ENCODE measurements around the gene PPM1G.
"Not testable (repeated sequence)": the region's sequence is repeated elsewhere in the genome, so short reads cannot be mapped to it uniquely, and the experiment has no call there.

The PPM1G gene

DNA sequence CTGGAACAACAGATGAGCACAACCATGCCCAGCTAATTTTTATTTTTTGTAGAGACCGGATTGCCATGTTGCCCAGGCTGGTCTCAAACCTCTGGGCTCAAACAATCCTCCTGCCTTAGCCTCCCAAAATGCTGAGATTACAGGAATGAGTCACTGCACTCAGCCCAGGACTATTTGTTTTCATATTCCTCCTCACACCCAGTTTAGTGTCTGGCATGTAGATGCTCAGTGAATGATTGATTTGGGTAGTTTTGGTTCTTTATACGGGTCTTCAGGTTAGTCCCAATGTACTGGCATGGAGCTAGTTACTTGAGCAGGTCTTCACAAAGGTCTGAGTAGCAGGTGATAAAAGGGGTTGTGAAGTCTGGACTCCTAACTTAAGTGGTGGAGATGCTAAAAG is 45.5 kb downstream of the PPM1G start:
- in situ Hi-C loops (cut with HindIII; ENCODE audit: low sequenced_read_pairs) = no loop called here
- H3K4me3 ChIP-seq (ENCODE audit: low read depth, low read length) = no peak overlapping the region
- no peak for DNase-seq (ENCODE audit: low read depth, low spot score)
- TF ChIP-seq, protein P1, sequence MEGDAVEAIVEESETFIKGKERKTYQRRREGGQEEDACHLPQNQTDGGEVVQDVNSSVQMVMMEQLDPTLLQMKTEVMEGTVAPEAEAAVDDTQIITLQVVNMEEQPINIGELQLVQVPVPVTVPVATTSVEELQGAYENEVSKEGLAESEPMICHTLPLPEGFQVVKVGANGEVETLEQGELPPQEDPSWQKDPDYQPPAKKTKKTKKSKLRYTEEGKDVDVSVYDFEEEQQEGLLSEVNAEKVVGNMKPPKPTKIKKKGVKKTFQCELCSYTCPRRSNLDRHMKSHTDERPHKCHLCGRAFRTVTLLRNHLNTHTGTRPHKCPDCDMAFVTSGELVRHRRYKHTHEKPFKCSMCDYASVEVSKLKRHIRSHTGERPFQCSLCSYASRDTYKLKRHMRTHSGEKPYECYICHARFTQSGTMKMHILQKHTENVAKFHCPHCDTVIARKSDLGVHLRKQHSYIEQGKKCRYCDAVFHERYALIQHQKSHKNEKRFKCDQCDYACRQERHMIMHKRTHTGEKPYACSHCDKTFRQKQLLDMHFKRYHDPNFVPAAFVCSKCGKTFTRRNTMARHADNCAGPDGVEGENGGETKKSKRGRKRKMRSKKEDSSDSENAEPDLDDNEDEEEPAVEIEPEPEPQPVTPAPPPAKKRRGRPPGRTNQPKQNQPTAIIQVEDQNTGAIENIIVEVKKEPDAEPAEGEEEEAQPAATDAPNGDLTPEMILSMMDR (IDR thresholded peaks at IDR 0.05; ENCODE audit: low read depth, low read length) = no peak

DNA sequence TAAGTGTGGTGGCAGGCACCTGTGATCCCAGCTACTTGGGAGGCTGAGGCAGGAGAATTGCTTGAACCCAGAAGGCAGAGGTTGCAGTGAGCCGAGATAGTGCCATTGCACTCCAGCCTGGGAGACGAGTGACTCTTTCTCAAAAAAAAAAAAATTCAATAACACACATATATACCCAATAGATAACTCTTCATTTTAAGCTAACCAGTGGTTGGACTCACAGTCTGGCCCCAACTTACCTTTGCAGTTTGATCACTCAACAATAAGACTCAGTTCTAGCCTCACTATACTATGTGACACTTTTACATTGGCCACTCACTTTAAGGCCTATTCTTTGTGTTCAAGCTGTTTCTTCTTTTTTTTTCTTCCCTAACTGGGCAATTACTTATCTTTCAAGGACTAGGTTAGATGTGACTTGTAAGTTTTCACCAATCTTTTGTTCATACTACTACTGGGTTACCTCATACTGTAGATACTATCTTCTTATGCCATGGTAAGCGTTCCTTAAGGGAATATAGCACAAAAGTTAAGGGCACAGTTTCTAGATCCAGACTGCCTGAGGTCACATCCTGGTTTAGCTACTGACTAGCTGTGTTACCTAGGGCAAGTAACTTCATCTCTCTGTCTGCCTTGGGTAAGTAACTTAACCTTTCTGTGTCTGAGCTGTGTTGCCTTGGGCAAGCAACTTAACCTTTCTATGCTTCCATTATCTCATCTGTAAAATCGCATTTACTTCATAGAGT is 46.5 kb downstream of the PPM1G start:
- DNase-seq (ENCODE audit: low read depth, low spot score) = no peak
- in situ Hi-C loops (cut with HindIII; ENCODE audit: low sequenced_read_pairs) = no loop called here
- TF ChIP-seq, protein P1 (IDR thresholded peaks at IDR 0.05; ENCODE audit: low read depth, low read length) = no peak
- H3K4me3 ChIP-seq (ENCODE audit: low read depth, low read length) = no peak overlapping the region

DNA sequence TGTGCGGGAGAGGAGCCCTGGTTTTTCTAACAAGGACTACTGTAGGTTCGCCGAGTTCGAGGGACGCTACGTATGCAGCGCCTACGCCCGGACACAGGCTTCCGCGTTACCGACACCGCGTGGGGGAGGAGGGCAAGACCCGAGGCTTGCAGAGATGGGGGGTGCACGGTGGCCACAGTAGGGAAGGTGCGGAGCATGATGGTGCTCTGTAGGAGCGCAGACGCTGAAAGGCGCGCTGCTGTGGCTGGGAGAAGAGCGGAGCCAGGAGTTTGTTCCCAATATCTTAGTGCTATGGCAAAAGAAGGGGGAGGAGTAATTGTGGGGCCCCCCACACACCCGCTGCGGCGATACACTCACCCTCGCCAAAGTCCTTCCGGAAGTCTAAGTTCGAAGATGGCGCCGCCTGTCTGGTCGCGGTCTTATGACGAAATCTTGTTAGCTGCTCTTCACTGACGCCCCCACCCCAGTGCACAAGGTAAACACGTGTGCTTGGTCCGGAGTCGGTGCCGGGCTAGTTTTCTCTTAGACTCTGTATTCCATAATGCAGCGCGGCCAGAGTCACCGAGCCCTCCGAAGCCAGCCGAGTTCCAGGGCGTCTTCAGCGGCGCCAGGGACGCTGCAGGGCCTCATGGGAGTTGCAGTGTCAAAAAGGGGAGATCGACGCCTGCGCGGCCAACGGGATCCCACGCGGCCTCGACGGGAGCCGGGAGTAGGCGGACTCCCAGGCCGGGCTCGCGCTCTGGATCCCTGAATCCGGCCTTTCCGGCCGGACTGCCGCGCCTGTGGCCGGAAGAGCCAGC is 52.8 kb downstream of the PPM1G start, which contains the start of gene GTF3C2:
Gene GTF3C2 (minus strand): TSS at position 383 of the 800 bp plus-strand sequence. CDS start 13,210 bp downstream, outside the sequence.
- peak within 1 kb of the TSS; percentile 59 for H3K4me3 ChIP-seq (ENCODE audit: low read depth, low read length)
- DNase-seq (ENCODE audit: low read depth, low spot score) = peak; percentile 98
- in situ Hi-C loops (cut with HindIII; ENCODE audit: low sequenced_read_pairs) = no loop called here
- TF ChIP-seq, protein P1 (IDR thresholded peaks at IDR 0.05; ENCODE audit: low read depth, low read length) = no peak

DNA sequence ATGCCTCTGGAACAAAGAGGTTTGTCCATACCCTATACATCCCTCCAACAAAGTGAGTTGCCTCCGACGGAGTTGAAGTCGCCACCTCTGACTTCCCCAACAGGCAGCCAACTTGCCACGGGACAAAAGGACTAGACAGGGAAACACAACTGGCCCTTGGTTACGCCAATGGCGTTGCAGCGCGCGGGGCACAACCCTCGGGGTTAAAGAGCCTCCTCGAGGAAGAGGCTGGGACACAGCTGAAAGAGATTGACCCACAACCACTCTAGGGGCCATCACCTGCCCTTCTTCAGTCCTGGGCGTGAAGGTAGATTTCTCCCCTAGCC is 53.4 kb downstream of the PPM1G start:
- peak overlapping the region; percentile 59 for H3K4me3 ChIP-seq (ENCODE audit: low read depth, low read length)
- no peak for DNase-seq (ENCODE audit: low read depth, low spot score)
- in situ Hi-C loops (cut with HindIII; ENCODE audit: low sequenced_read_pairs) = no loop called here
- TF ChIP-seq, protein P1 (IDR thresholded peaks at IDR 0.05; ENCODE audit: low read depth, low read length) = no peak

DNA sequence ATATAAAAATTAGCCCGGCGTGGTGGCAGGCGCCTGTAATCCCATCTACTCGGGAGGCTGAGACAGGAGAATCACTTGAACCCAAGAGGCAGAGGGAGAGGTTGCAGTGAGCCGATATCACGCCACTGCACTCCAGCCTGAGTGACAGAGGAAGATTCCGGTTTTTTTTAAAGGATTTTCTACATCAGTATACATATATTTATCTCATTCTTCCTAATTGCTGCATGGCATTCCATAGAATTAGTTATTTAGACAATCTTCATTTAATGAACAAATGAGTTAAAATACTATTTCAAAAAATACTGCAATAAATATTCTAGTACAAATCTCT is 54.8 kb downstream of the PPM1G start:
- TF ChIP-seq, protein P1 (IDR thresholded peaks at IDR 0.05; ENCODE audit: low read depth, low read length) = no peak
- no peak overlapping the region for H3K4me3 ChIP-seq (ENCODE audit: low read depth, low read length)
- in situ Hi-C loops (cut with HindIII; ENCODE audit: low sequenced_read_pairs) = no loop called here
- DNase-seq (ENCODE audit: low read depth, low spot score) = no peak

DNA sequence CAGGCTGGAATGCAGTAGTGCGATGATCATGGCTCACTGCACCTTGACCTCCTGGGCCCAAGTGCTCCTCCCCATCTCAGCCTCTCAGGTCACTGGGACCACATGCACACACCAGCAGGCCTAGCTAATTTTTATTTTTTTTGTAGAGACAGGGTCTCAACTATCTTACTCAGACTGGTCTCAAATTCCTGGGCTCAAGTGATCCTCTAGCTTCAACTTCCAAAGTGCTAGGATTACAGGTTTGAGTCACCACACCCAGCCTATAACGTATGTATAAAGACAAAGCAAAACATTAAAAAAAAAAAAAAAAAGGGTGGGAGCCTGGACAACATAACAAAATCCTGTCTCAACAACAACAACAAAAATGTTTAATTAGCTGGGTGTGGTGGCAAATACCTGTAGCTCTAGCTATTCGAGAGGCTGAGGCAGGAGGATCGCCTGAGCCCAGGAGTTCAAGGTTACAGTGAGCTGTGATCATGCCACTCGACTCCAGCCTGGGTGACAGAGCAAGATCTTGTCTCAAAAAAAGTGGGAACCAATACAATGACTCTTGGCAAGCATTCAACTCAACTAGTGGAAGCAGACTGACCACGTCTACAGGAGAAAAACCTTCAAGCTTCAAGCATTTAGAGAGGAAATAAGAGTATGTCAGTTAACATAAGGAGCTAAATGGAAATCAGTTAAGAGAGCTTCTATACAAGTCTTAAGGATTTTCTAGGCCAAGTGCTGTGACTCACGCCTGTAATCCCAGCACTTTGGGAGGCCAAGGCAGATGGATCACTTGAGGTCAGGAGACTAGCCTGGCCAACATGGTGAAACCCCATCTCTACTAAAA is 55.4 kb downstream of the PPM1G start:
- H3K4me3 ChIP-seq (ENCODE audit: low read depth, low read length) = no peak overlapping the region
- TF ChIP-seq, protein P1 (IDR thresholded peaks at IDR 0.05; ENCODE audit: low read depth, low read length) = no peak
- in situ Hi-C loops (cut with HindIII; ENCODE audit: low sequenced_read_pairs) = no loop called here
- peak; percentile 11 for DNase-seq (ENCODE audit: low read depth, low spot score)

DNA sequence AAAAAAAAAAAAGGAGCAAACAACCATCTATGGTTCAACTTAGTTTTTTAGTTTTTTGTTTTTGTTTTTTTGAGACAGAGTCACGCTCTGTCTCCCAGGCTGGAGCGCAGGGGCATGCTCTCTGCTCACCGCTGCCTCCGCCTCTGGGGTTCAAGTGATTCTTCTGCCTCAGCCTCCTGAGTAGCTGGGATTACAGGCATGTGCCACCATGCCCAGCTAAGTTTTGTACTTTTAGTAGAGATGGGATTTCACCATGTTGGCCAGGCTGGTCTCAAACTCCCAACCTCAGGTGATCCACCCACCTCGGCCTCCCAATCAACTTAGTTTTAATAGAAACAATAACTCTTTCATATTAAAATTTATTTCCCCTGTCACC is 56.0 kb downstream of the PPM1G start:
- in situ Hi-C loops (cut with HindIII; ENCODE audit: low sequenced_read_pairs); DNase-seq (ENCODE audit: low read depth, low spot score); H3K4me3 ChIP-seq (ENCODE audit: low read depth, low read length): not testable (repeated sequence)

Measured in astrocyte of the spinal cord (primary cell).